GM21576 (cell line): ENCODE measurements around the gene CTBP1.

Source experiments
- ATAC-seq: cut with Tn5 transposase; IDR thresholded peaks from one replicate; pipeline ENCODE4 v1.9.1; 2021; ENCODE audit warnings: mild to moderate bottlenecking, moderate library complexity; ENCODE audit not compliant: unreplicated experiment

Gene CTBP1

GRCh38 chr4:1164444-1164843, 84.5 kb downstream of the CTBP1 start:
- ATAC-seq, result no peak

- no peak for ATAC-seq
Measured at GRCh38 chr4:1164040-1164439, 84.9 kb downstream of the CTBP1 start.
